ENCODE measurements around the gene KDELR1. TPM values are rescaled to one million over a fixed set of nuclear protein-coding genes. Genes with fewer than 3 reads are reported as not detected.

KDELR1 gene
- total and polyA plus RNA-seq, 9 of the 15 experiments (the other 6 are each of a cell fraction or from before 2014, with no cell fraction given), result 6.1 to 165 (median 58.5) TPM

- TF ChIP-seq MYC (IDR thresholded peaks at IDR 0.05; ENCODE audit: low read depth, low read length) (peak; percentile 53; the same call in 1 of the 2 replicates), MYC (CRISPR knock-in tag; IDR thresholded peaks at IDR 0.05; ENCODE audit: borderline replicate concordance, low read depth) (no peak; the same call in 1 of the 2 replicates), ZBTB2 (IDR thresholded peaks at IDR 0.05) (no peak), ZBTB1 (CRISPR knock-in tag; IDR thresholded peaks at IDR 0.05; ENCODE audit: borderline replicate concordance, low read depth) (no peak), RHOXF2B (CRISPR knock-in tag; conservative IDR thresholded peaks at IDR 0.05) (no peak), HEY1 (CRISPR knock-in tag; IDR thresholded peaks at IDR 0.05; ENCODE audit: borderline replicate concordance) (no peak), ZNF57 (CRISPR knock-in tag; IDR thresholded peaks at IDR 0.05) (no peak), TFAM (CRISPR knock-in tag; conservative IDR thresholded peaks at IDR 0.05) (no peak), ARID1B (IDR thresholded peaks at IDR 0.05) (no peak), MXD1 (CRISPR knock-in tag; IDR thresholded peaks at IDR 0.05; ENCODE audit: borderline replicate concordance, poor library complexity, severe bottlenecking) (no peak), ZNF395 (CRISPR knock-in tag; IDR thresholded peaks at IDR 0.05) (peak; percentile 91; the same call in 1 of the 2 replicates), ZNF431 (CRISPR knock-in tag; IDR thresholded peaks at IDR 0.05) (no peak), TGIF2 (CRISPR knock-in tag; IDR thresholded peaks at IDR 0.05) (no peak), ZFP30 (CRISPR knock-in tag; IDR thresholded peaks at IDR 0.05; ENCODE audit: borderline replicate concordance) (no peak), KHSRP (IDR thresholded peaks at IDR 0.05) (no peak), SMAD1 (IDR thresholded peaks at IDR 0.05; ENCODE audit: low read depth, low read length, partially characterized antibody) (no peak)
Measured at GRCh38 chr19:48362716-48363499, 28.4 kb downstream of the KDELR1 start (continued).

Data from K562 (cell line).